ENCODE data around the gene KCNQ4. TPM values are rescaled to one million over a fixed set of nuclear protein-coding genes. Genes with fewer than 3 reads are reported as not detected.
A peak's percentile ranks its signal among the peaks of the same experiment; 100 is the strongest.

KCNQ4 gene
- total RNA-seq, 5 donors from 2014 or later (not counting 1 experiment from before 2014, with no cell fraction given) = 0.10 to 0.35 (median 0.26) TPM

DNA sequence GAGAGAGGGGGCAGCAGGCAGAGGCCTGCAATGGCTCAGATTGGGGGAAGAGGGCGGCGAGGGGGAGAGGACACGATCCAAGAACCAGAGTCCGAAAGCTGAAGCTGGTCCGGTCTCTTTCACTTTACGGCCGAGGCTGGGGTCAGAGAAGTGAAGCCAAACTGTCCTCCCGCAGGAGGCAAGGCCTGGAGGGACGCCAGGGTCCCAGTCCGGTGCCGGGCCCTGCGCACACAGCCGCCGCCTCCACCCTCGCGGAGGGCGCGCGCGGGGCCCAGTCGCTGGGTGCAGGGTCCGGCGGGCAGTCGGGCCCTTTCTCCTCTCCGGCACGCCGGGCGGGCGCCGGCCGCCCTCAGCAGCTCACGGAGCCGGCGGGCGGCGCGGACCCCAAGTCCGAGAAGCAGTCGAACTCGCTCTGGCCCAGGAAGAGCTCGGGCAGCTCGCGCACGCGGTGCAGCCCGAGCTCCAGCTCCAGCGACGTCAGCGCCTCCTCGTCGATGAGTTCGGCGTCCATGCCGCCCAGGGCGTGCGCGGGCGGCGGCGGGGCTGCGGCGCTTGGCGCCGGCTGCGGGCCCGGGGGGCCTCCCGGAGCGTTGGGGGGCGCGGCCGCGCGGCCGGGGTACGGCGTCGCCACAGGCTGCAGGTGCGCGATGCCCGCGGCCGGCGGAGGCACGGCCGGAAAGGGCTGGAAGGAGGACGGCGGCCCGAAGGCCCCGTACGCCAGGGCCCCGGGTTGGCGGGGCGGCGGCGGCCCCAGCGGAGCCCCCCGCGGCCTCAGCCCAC is 77.8 kb downstream of the KCNQ4 start:
- ATAC-seq (replicated peaks in 1 of 4) = peak in 3 of 4 experiments; percentile 14 to 32 (median 21)
- Mint-ChIP-seq H3K4me3 (peak overlapping the region; percentile 79 to 87 (median 79)), H3K4me1 (peaks cover 11 to 16% (median 14%) of the 10 kb centered on the region in 3 donors), H3K36me3 (no peaks in the 10 kb centered on the region), H3K27me3 (peaks cover 0 to 4% of the 10 kb centered on the region in 2 donors), H3K9me3 (no peaks in the 10 kb centered on the region), H3K27ac (peak overlapping the region; percentile 81 to 83)
- peak overlapping the region; percentile 55 to 65 for H3K4me3 ChIP-seq (ENCODE audit: control insufficient read depth in 1 of 2, extremely low read depth in 1 of 2, low read length in 1 of 2)
- ChIA-PET POLR2A (interaction anchor here in 1 of 2 donors (0.6 kb wide), 1 partner anchor 166 kb away, joined by 5 read pairs; no protein-coding TSS in a partner anchor), CTCF (interaction anchor here in 1 of 2 donors (0.5 to 1.7 kb wide), 2 partner anchors 170 to 1352 kb away, joined by 3 to 7 read pairs; partner anchors contain the start of gene NFYC)
- peaks cover 3 to 19% of the 10 kb centered on the region in 2 experiments for H3K4me1 ChIP-seq (ENCODE audit: control insufficient read depth in 1 of 2, extremely low read depth in 1 of 2, insufficient read depth in 2 of 2, low read length in 2 of 2)
- peak in 29 of 35 experiments; percentile 11 to 63 (median 33) for DNase-seq
- 7% methylated on average over 98 of the region's 98 CpGs for WGBS (ENCODE audit: insufficient coverage)
- H3K9me3 ChIP-seq = no peaks in the 10 kb centered on the region
- peaks cover 0 to 10% of the 10 kb centered on the region in 2 experiments for H3K27me3 ChIP-seq (replicated peaks in 1 of 2; ENCODE audit: control insufficient read depth in 2 of 2, extremely low read depth in 1 of 2, insufficient read depth in 2 of 2, low read length in 1 of 2)
- H3K36me3 ChIP-seq (ENCODE audit: control insufficient read depth in 2 of 2, extremely low read depth in 1 of 2, insufficient read depth in 1 of 2, low read length in 1 of 2) = no peaks in the 10 kb centered on the region
- no peak overlapping the region for H3K27ac ChIP-seq (ENCODE audit: low read length)

DNA sequence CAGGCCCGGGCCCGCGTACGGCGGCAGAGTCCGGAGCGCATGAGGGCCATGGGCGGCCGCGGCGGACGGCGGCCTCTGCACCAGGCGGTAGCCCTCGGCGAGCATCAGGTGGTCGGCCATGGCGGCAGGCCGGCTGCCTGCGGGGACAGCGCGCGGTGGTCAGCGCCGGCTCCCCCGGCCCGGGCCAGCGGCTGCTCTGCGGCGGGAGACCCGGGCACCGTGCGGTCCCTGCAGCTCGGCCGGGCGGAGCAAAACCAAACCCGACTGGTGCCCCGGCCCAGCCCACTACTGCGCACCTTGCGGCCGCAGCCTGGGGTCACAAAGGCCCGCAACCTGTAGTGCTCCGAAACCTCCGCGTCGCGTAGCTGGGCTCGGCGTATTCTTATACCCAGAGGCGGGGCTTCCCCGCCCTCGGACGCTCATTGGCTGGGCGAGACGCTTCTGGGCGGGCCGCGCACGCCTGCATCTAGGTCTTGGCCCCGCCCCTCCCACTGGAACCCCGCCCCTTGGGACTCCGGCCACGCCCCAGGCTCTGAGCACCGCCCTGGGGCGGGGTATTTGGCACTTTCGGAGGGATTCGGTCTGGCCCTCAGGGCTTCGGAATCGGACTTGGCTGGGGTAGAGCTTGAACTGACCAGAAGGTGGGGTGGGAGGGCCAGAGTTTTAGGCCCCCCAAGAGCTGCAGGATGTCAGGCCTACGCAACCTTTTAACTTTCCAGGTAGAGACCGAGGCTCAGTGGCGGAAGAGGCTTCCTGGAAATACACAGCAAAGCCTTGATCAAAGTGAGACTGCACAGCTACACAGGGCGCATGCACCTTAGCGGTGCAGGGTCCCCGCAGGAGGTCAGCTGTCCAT is 78.6 kb downstream of the KCNQ4 start, which contains the start of gene CITED4:
Gene CITED4, minus strand, starts transcription at position 356 of the 856 bp plus-strand sequence. Its CDS starts 236 bp downstream, at position 120.
- DNase-seq (peak; percentile 90 to 97 (median 94)), ATAC-seq (replicated peaks in 1 of 4) (peak; percentile 93 to 95 (median 94))
- CTCF ChIA-PET = interaction anchor here in 1 of 2 donors (0.5 to 1.7 kb wide), 3 partner anchors 171 to 1351 kb away, joined by 3 to 7 read pairs (median 3); partner anchors contain the start of gene NFYC
- WGBS (ENCODE audit: insufficient coverage) = 2% methylated on average over 70 of the region's 75 CpGs
- Mint-ChIP-seq H3K27ac (peak within 1 kb of the TSS; percentile 98 to 99), H3K4me3 (peak within 1 kb of the TSS; percentile 87 to 93 (median 93)), H3K4me1 (peaks cover 11 to 16% (median 14%) of the 10 kb centered on the region in 3 donors), H3K27me3 (peaks cover 0 to 4% of the 10 kb centered on the region in 2 donors), H3K36me3 (no peaks in the 10 kb centered on the region), H3K9me3 (no peaks in the 10 kb centered on the region)
- POLR2A ChIA-PET = interaction anchor here (0.5 to 0.6 kb wide), 2 partner anchors 118 to 1699 kb away, joined by 5 to 6 read pairs; no protein-coding TSS in a partner anchor
- H3K36me3 ChIP-seq (ENCODE audit: control insufficient read depth in 2 of 2, extremely low read depth in 1 of 2, insufficient read depth in 1 of 2, low read length in 1 of 2) = no peaks in the 10 kb centered on the region
- H3K4me3 ChIP-seq (ENCODE audit: control insufficient read depth in 1 of 2, extremely low read depth in 1 of 2, low read length in 1 of 2) = peak within 1 kb of the TSS; percentile 55 to 65
- H3K9me3 ChIP-seq = no peaks in the 10 kb centered on the region
- H3K4me1 ChIP-seq (ENCODE audit: control insufficient read depth in 1 of 2, extremely low read depth in 1 of 2, insufficient read depth in 2 of 2, low read length in 2 of 2) = peaks cover 3 to 19% of the 10 kb centered on the region in 2 experiments
- H3K27ac ChIP-seq (ENCODE audit: low read length) = peak within 1 kb of the TSS; percentile 67
- peaks cover 0 to 10% of the 10 kb centered on the region in 2 experiments for H3K27me3 ChIP-seq (replicated peaks in 1 of 2; ENCODE audit: control insufficient read depth in 2 of 2, extremely low read depth in 1 of 2, insufficient read depth in 2 of 2, low read length in 1 of 2)

DNA sequence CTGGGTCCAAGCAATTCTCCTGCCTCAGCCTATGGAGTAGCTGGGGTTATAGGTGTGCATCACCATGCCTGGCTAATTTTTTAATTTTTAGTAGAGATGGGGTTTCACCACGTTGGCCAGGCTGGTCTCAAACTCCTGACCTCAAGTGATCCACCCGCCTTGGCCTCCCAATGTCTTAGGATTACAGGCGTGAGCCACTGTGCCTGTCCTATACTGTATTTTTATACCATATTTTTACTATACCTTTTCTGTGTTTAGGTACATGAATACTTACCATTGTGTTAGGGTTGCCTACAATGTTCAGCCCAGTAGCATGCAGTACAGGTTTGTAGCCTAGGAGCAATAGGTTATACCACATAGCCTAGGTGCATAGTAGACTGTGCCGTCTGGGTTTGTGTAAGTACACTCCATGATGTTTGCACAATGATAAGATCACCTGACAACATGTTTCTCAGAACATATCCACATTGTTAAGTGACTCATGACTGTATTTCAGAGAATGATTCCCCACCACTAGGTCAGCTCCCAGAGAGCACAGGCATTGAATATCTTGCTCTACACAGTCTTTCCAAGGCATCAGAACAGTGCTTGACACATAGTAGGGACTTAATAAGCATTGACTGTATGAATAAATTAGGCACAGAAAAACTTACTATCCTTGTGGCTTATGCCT is 84.6 kb downstream of the KCNQ4 start:
- Histone ChIP-seq H3K4me3 (ENCODE audit: control insufficient read depth in 1 of 2, extremely low read depth in 1 of 2, low read length in 1 of 2) (no peak overlapping the region), H3K27ac (ENCODE audit: low read length) (no peak overlapping the region), H3K9me3 (no peaks in the 10 kb centered on the region), H3K36me3 (ENCODE audit: control insufficient read depth in 2 of 2, extremely low read depth in 1 of 2, insufficient read depth in 1 of 2, low read length in 1 of 2) (no peaks in the 10 kb centered on the region), H3K4me1 (ENCODE audit: control insufficient read depth in 1 of 2, extremely low read depth in 1 of 2, insufficient read depth in 2 of 2, low read length in 2 of 2) (peaks cover 0 to 4% of the 10 kb centered on the region in 2 experiments), H3K27me3 (replicated peaks in 1 of 2; ENCODE audit: control insufficient read depth in 2 of 2, extremely low read depth in 1 of 2, insufficient read depth in 2 of 2, low read length in 1 of 2) (no peaks in the 10 kb centered on the region)
- ATAC-seq (replicated peaks in 1 of 4) (peak in 3 of 4 experiments; percentile 45 to 61 (median 54)), DNase-seq (no peak)
- WGBS (ENCODE audit: insufficient coverage) = 100% methylated on average over 1 of the region's 4 CpGs
- Mint-ChIP-seq H3K4me3 (no peak overlapping the region), H3K9me3 (peaks cover 0 to 6% (median 0%) of the 10 kb centered on the region in 3 donors), H3K27ac (no peak overlapping the region), H3K36me3 (no peaks in the 10 kb centered on the region), H3K27me3 (no peaks in the 10 kb centered on the region), H3K4me1 (peaks cover 0 to 9% (median 0%) of the 10 kb centered on the region in 3 donors)
- ChIA-PET POLR2A (interaction anchor here in 1 of 2 donors (0.7 kb wide), 1 partner anchor 160 kb away, joined by 4 read pairs; no protein-coding TSS in a partner anchor), CTCF (interaction anchor here (0.5 to 0.7 kb wide), 3 partner anchors 92 to 140 kb away, joined by 3 to 6 read pairs (median 3); no protein-coding TSS in a partner anchor)

DNA sequence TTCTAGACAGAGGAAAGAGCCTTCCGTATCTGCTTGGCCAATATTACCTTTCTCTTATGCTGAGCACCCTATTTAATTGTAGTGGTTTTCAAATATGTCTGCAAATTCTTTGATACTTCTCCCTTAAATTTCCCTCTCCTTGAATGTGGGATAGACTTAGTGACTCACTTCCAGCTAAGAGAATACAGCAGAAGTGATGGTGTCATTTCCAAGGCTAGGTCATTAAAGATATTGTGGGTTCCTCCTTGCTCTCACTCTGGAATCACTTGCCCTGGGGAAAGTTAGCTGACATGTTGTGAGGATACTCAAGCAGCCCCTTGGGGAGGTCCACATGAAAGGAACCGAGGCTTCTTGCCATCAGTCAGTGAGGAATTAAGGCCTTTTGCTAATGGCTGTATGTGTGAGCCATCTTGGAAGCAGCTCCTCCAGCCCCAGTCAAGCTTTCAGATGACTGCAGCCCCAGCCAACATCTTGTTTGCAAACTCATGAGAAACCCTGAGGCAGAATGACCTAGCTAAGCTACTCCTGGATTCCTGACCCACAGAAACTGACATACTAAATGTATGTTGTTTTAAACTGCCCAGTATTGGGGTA is 86.6 kb downstream of the KCNQ4 start:
- no peak for DNase-seq
- Histone ChIP-seq H3K4me1 (ENCODE audit: control insufficient read depth in 1 of 2, extremely low read depth in 1 of 2, insufficient read depth in 2 of 2, low read length in 2 of 2) (peaks cover 0 to 4% of the 10 kb centered on the region in 2 experiments), H3K36me3 (ENCODE audit: control insufficient read depth in 2 of 2, extremely low read depth in 1 of 2, insufficient read depth in 1 of 2, low read length in 1 of 2) (no peaks in the 10 kb centered on the region), H3K27ac (ENCODE audit: low read length) (no peak overlapping the region), H3K4me3 (ENCODE audit: control insufficient read depth in 1 of 2, extremely low read depth in 1 of 2, low read length in 1 of 2) (no peak overlapping the region), H3K9me3 (no peaks in the 10 kb centered on the region), H3K27me3 (replicated peaks in 1 of 2; ENCODE audit: control insufficient read depth in 2 of 2, extremely low read depth in 1 of 2, insufficient read depth in 2 of 2, low read length in 1 of 2) (no peaks in the 10 kb centered on the region)
- H3K27me3 Mint-ChIP-seq = no peaks in the 10 kb centered on the region
- ChIA-PET POLR2A (no interaction called here), CTCF (no interaction called here)
- peaks cover 4 to 20% (median 5%) of the 10 kb centered on the region in 3 donors for H3K4me1 Mint-ChIP-seq
- H3K27ac Mint-ChIP-seq = no peak overlapping the region
- ATAC-seq (replicated peaks in 1 of 4) = no peak
- WGBS (ENCODE audit: insufficient coverage) = no CpG with 5 or more reads among the region's 2 CpGs
- no peak overlapping the region for H3K4me3 Mint-ChIP-seq
- no peaks in the 10 kb centered on the region for H3K36me3 Mint-ChIP-seq
- peaks cover 0 to 6% (median 0%) of the 10 kb centered on the region in 3 donors for H3K9me3 Mint-ChIP-seq

DNA sequence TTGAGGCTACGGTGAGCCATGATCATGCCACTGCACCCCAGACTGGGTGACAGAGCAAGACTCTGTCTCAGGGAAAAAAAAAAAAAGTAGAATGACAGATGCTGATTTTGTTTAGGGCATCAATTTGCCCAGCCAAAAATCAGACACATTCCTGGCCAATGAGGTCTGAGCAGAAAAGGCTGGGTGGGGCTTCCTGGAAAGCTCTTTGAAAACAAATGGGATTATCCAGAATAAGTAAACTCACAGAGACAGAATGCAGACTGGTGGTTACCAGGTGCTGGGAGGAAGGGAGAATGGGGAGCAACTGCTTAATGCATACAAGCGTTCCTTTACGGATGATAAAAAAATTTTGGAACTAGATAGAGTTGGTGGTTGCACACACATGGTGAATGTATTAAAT is 88.7 kb downstream of the KCNQ4 start:
- H3K4me3 ChIP-seq (ENCODE audit: control insufficient read depth in 1 of 2, extremely low read depth in 1 of 2, low read length in 1 of 2) = no peak overlapping the region
- DNase-seq (no peak), ATAC-seq (replicated peaks in 1 of 4) (no peak)
- Mint-ChIP-seq H3K27me3 (no peaks in the 10 kb centered on the region), H3K4me1 (peaks cover 12 to 38% (median 21%) of the 10 kb centered on the region in 3 donors), H3K27ac (no peak overlapping the region), H3K9me3 (peaks cover 0 to 15% (median 6%) of the 10 kb centered on the region in 3 donors), H3K4me3 (no peak overlapping the region), H3K36me3 (no peaks in the 10 kb centered on the region)
- H3K27me3 ChIP-seq (replicated peaks in 1 of 2; ENCODE audit: control insufficient read depth in 2 of 2, extremely low read depth in 1 of 2, insufficient read depth in 2 of 2, low read length in 1 of 2) = no peaks in the 10 kb centered on the region
- peaks cover 0 to 19% of the 10 kb centered on the region in 2 experiments for H3K4me1 ChIP-seq (ENCODE audit: control insufficient read depth in 1 of 2, extremely low read depth in 1 of 2, insufficient read depth in 2 of 2, low read length in 2 of 2)
- no peaks in the 10 kb centered on the region for H3K36me3 ChIP-seq (ENCODE audit: control insufficient read depth in 2 of 2, extremely low read depth in 1 of 2, insufficient read depth in 1 of 2, low read length in 1 of 2)
- no peaks in the 10 kb centered on the region for H3K9me3 ChIP-seq
- H3K27ac ChIP-seq (ENCODE audit: low read length) = no peak overlapping the region
- POLR2A ChIA-PET = no interaction called here
- CTCF ChIA-PET = interaction anchor here in 1 of 2 donors (0.6 kb wide), 1 partner anchor 327 kb away, joined by 3 read pairs; no protein-coding TSS in a partner anchor
- WGBS (ENCODE audit: insufficient coverage) = 89% methylated on average over 1 of the region's 3 CpGs

Data from T-cell (primary cell).